ENCODE results near the gene HOXA5.

DNA sequence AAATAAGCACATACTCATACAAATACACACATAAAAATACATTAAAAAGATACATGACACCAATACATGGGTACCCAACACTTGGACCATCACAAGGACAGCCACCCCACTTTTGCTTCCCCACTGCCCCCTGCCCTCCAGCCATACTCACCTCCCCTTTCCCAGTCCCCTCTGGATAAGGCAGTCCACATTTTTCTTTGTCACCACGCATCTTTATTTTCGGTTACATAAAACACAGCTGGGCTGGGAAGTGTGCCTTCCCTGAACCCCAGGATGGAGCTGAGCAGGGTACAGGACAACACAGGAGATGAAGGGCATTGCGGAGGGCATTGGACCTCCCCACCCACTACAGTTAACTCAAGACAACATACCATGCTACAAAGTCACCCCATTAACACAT, 10.0 kb upstream of the HOXA5 start:
- TF ChIP-seq POLR2A (IDR thresholded peaks at IDR 0.05; ENCODE audit: low read length), result no peak
- TF ChIP-seq GATA1 (IDR thresholded peaks at IDR 0.05; ENCODE audit: low read depth, low read length), result no peak

Measured in erythroblast (primary cell).